AG04450 (cell line): ENCODE results near the gene XKR7. TPM values are rescaled to one million over a fixed set of nuclear protein-coding genes. Genes with fewer than 3 reads are reported as not detected.
"Not testable (repeated sequence)": the region's sequence is repeated elsewhere in the genome, so short reads cannot be mapped to it uniquely, and the experiment has no call there.

Source experiments
- CTCF ChIA-PET: fragments of 300-600, 350-600 bp; formaldehyde crosslinking; extraction: SDS; loops from one replicate; lab custom pipeline; 2022; ENCODE audit warnings: antibody characterized with exemption, inconsistent platforms; lab: Charles Lee
- POLR2A ChIA-PET: fragments of 350-600 bp; formaldehyde crosslinking; extraction: SDS; loops from one replicate; lab custom pipeline; 2021; ENCODE audit warnings: antibody characterized with exemption, inconsistent platforms; lab: Yijun Ruan, JAX
- DNase-seq: peaks from one replicate; pipeline ENCODE4 v3.0.0-alpha.2; 2011; ENCODE audit warnings: low read depth, low spot score
- H3K27ac ChIP-seq: one replicate; pipeline ENCODE4 v1.5.1; 2012; ENCODE audit warnings: low read depth, low read length, control low read depth
- H3K27me3 ChIP-seq: one replicate; pipeline ENCODE4 v1.6.0; 2012; ENCODE audit warnings: low read length; ENCODE audit not compliant: control insufficient read depth, insufficient read depth
- H3K4me3 ChIP-seq: 2 replicates; pipeline ENCODE4 v1.5.1; 2011; ENCODE audit warnings: mild to moderate bottlenecking, low read depth, low read length, control low read depth
- H3K9me3 ChIP-seq: 2 replicates; pipeline ENCODE4 v1.5.1; 2012; ENCODE audit warnings: low read length; ENCODE audit not compliant: control insufficient read depth, insufficient read depth
- CTCF ChIP-seq: IDR thresholded peaks from 2 replicates; pipeline ENCODE4 v1.5.1; 2011; ENCODE audit warnings: low read depth, low read length, control low read depth, inconsistent platforms
- polyA plus RNA-seq: library from polyadenylated mRNA; depleted of rRNA; stranded (reverse); fragments of >200 nt; gene quantifications from 2 replicates; pipeline ENCODE4 v1.2.3, GENCODE V29; 2011

The XKR7 gene
- polyA plus RNA-seq, 1 experiment: not detected

DNA sequence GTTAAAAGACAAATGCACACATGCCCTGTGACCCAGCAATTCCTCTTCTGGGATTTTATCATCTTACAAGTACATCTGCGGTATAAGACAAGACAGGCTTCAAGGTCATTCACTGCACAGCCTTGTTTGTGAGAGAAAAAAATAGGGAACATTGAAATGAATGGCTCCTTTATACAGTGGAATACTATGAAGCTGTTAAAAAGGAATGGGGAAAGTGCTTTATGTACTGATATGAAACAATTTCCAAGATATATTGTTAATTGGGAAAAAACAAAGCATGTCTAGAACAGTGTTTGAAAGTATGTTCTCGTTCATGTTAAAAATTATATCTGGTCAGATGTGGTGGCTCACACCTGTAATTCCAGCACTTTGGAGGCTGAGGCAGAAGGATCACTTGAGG lies 41.5 kb upstream of the XKR7 start:
- no peak overlapping the region for H3K27ac ChIP-seq
- no peak overlapping the region for H3K4me3 ChIP-seq
- DNase-seq: no peak
- POLR2A ChIA-PET: no interaction called here
- TF ChIP-seq CTCF: no peak
- CTCF ChIA-PET: interaction anchor here (1.6 kb wide), 1 partner anchor 26 kb away, joined by 4 read pairs; the partner anchor contains the start of gene PDRG1
- H3K27me3 ChIP-seq: peaks cover 26% of the 10 kb centered on the region
- no peaks in the 10 kb centered on the region for H3K9me3 ChIP-seq

- no peak for TF ChIP-seq CTCF
- Histone ChIP-seq H3K9me3 (no peaks in the 10 kb centered on the region), H3K27me3 (peaks cover 26% of the 10 kb centered on the region), H3K4me3 (no peak overlapping the region), H3K27ac (no peak overlapping the region)
- ChIA-PET POLR2A (no interaction called here), CTCF (no interaction called here)
- no peak for DNase-seq
Observed at GRCh38 chr20:31927627-31928159, 40.3 kb upstream of the XKR7 start.

- H3K27ac ChIP-seq, H3K4me3 ChIP-seq, DNase-seq, POLR2A ChIA-PET, H3K9me3 ChIP-seq: not testable (repeated sequence)
- peaks cover 21% of the 10 kb centered on the region for H3K27me3 ChIP-seq
- CTCF ChIA-PET: interaction anchor here (1.0 kb wide), 1 partner anchor 23 kb away, joined by 3 read pairs; the partner anchor contains the start of gene PDRG1
Observed at GRCh38 chr20:31929631-31930030, 38.3 kb upstream of the XKR7 start.

- Histone ChIP-seq H3K27ac (no peak overlapping the region), H3K9me3 (no peaks in the 10 kb centered on the region), H3K4me3 (no peak overlapping the region), H3K27me3 (peaks cover 16% of the 10 kb centered on the region)
- ChIA-PET CTCF (no interaction called here), POLR2A (no interaction called here)
- no peak for TF ChIP-seq CTCF
- DNase-seq: no peak
Observed at GRCh38 chr20:31930779-31931178, 37.2 kb upstream of the XKR7 start.

GRCh38 chr20:31933698-31934097 lies 34.3 kb upstream of the XKR7 start:
- CTCF ChIA-PET: interaction anchor here (1.0 kb wide), 1 partner anchor 18 kb away, joined by 3 read pairs; the partner anchor contains the start of gene PDRG1
- POLR2A ChIA-PET: no interaction called here

More at GRCh38 chr20:31933698-31934097, 34.3 kb upstream of the XKR7 start:
- no peak for TF ChIP-seq CTCF
- Histone ChIP-seq H3K27ac (no peak overlapping the region), H3K4me3 (no peak overlapping the region), H3K9me3 (no peaks in the 10 kb centered on the region), H3K27me3 (peaks cover 5% of the 10 kb centered on the region)
- no peak for DNase-seq
